Measurements from ENCODE around the gene ASXL3. TPM values are rescaled to one million over a fixed set of nuclear protein-coding genes. Genes with fewer than 3 reads are reported as not detected.

ASXL3 gene
- total RNA-seq, 4 donors from 2014 or later = 8.3 to 25.3 (median 20.3) TPM

DNA sequence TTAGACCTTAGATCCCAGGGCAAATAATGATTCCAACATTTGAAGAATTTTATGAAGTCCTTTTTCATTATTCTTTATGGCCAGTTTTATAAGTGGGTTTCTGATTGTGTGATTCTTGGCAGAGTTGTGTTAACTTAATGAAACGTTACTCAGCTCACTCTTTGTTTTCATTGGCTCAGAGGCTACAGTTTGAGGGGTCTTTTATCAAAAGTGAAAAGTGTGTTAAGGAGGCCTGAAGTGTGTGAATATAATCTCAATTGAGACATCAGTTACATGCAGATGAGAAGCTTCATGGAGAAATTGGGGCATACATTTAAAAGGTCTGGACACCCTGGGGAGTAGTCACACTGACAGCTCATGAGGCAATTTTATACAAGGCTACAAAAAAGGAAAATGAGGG, 74.6 kb downstream of the ASXL3 start:
- no peaks in the 10 kb centered on the region for H3K36me3 ChIP-seq
- no peak overlapping the region for H3K27ac ChIP-seq
- no peak overlapping the region for H3K4me3 ChIP-seq (replicated peaks in 1 of 3)
- intact Hi-C loops (cut with DNase I) = no loop called here
- 12 to 22% methylated on average over 1 of the region's 1 CpG for WGBS, 2 donors
- DNase-seq = no peak
- TF ChIP-seq POLR2A (IDR thresholded peaks at IDR 0.05) = no peak
- no peak for TF ChIP-seq CTCF (IDR thresholded peaks at IDR 0.05)
- no peaks in the 10 kb centered on the region for H3K27me3 ChIP-seq
- H3K4me1 ChIP-seq = peaks cover 0 to 12% of the 10 kb centered on the region in 2 donors
- H3K9me3 ChIP-seq = no peaks in the 10 kb centered on the region

DNA sequence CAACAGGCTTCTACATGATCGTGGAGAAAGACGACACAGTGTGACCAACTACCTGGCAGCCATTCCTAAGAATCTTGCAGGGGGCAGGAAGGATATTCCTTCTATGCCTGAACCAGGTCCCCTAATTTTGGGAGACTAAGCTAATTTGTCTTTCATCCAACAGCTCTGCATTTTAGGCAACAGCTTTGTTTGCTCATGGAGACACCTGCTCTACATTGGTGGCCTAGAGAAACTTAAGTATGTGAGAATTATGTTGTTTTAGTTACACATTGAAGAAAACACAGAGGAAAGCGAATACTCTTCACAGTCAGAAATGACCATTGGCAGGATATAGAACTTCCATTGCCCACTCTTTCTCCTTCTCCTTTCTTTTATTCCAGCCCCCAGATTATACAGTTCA, 75.2 kb downstream of the ASXL3 start:
- H3K9me3 ChIP-seq = no peaks in the 10 kb centered on the region
- no peaks in the 10 kb centered on the region for H3K36me3 ChIP-seq
- no peaks in the 10 kb centered on the region for H3K27me3 ChIP-seq
- TF ChIP-seq CTCF (IDR thresholded peaks at IDR 0.05) (no peak), POLR2A (IDR thresholded peaks at IDR 0.05) (no peak)
- no peak for DNase-seq
- no peak overlapping the region for H3K4me3 ChIP-seq (replicated peaks in 1 of 3)
- H3K27ac ChIP-seq = no peak overlapping the region
- 75 to 88% methylated on average over 3 of the region's 3 CpGs for WGBS, 2 donors
- H3K4me1 ChIP-seq = peaks cover 0 to 7% of the 10 kb centered on the region in 2 donors
- intact Hi-C loops (cut with DNase I) = no loop called here

DNA sequence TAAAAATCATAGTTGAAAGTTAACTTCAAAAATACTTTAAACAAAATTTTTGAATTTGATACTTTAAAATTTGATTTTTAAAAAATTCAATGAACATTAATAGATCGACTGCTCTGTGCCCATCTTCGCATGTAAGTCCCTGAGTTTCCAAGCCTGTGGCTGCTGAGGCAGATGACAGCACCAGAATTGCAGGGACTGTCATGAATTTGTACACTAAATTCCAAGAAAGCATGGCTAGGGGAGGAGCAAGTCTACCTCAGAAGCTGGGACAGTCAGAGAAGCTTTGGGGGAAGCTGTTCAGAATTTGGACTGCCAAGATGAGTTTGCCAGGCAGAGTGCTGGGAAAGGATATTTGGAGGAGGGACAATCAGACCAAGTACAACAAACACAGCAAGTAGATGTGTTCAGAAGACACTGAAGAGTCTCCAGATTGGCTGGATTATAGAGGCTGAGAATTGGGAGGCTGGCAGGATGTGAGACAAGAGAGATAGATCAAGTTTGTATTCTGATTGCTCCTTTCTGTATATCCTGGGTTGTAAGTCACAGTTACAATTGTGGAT, 79.0 kb downstream of the ASXL3 start:
- Histone ChIP-seq H3K36me3 (no peaks in the 10 kb centered on the region), H3K9me3 (no peaks in the 10 kb centered on the region), H3K4me3 (replicated peaks in 1 of 3) (no peak overlapping the region), H3K27ac (no peak overlapping the region), H3K4me1 (peaks cover 0 to 10% of the 10 kb centered on the region in 2 donors), H3K27me3 (no peaks in the 10 kb centered on the region)
- 46 to 80% methylated on average over 2 of the region's 2 CpGs for WGBS, 2 donors
- TF ChIP-seq POLR2A (IDR thresholded peaks at IDR 0.05) = no peak
- TF ChIP-seq CTCF (IDR thresholded peaks at IDR 0.05) = no peak
- DNase-seq = no peak
- intact Hi-C loops (cut with DNase I) = no loop called here

DNA sequence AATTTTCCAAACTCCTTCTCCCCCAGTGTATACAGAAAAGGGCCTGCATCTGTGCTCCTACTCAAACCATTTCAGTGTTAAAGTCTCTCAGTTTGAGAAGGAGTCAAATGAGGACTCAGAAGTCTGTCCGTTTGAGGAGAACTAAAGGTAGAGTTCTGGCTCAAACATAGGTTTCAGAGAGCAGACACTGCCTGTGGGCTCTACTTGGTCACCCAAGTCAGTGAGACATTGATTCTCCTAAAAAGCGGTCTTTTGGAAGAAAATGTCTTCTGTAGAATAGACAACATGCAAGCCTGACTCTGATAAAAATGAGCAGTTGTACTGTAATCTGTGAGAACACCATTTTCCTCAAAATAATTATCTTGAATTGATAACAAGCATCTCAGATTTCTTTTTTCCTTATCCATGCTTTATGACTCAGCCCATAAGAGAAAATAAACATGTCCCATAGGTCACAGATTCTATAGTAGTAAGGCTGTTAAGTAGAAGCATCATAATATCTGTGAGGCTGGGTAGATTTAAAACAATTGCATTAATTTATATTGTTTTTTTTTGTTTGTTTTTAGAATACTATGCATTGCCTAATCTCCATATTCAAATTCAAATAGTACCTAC, 82.8 kb downstream of the ASXL3 start:
- Histone ChIP-seq H3K27ac (no peak overlapping the region), H3K27me3 (no peaks in the 10 kb centered on the region), H3K9me3 (no peaks in the 10 kb centered on the region), H3K4me1 (peaks cover 0 to 10% of the 10 kb centered on the region in 2 donors), H3K36me3 (no peaks in the 10 kb centered on the region), H3K4me3 (replicated peaks in 1 of 3) (no peak overlapping the region)
- DNase-seq = no peak
- TF ChIP-seq POLR2A (IDR thresholded peaks at IDR 0.05) (no peak), CTCF (IDR thresholded peaks at IDR 0.05) (no peak)
- intact Hi-C loops (cut with DNase I) = loop anchor here (10.0 kb wide), 1 partner anchor 64 kb away; no protein-coding TSS in a partner anchor
- 82 to 83% methylated on average over 2 of the region's 2 CpGs for WGBS, 2 donors

GRCh38 chr18:33664241-33664874, 86.3 kb downstream of the ASXL3 start:
- 83 to 85% methylated on average over 4 of the region's 4 CpGs for WGBS, 2 donors
- no peaks in the 10 kb centered on the region for H3K9me3 ChIP-seq
- TF ChIP-seq POLR2A (IDR thresholded peaks at IDR 0.05) (no peak), CTCF (IDR thresholded peaks at IDR 0.05) (no peak)
- no peak overlapping the region for H3K4me3 ChIP-seq (replicated peaks in 1 of 3)
- peaks cover 0 to 10% of the 10 kb centered on the region in 2 donors for H3K4me1 ChIP-seq
- no peak overlapping the region for H3K27ac ChIP-seq
- H3K27me3 ChIP-seq = no peaks in the 10 kb centered on the region
- intact Hi-C loops (cut with DNase I) = loop anchor here (10.0 kb wide), 1 partner anchor 60 kb away; no protein-coding TSS in a partner anchor
- no peak for DNase-seq
- no peaks in the 10 kb centered on the region for H3K36me3 ChIP-seq

Data from thyroid gland (tissue), 4 donors.